CD1c-positive myeloid dendritic cell (primary cell): ENCODE measurements around the gene FADS6.
"Not testable (repeated sequence)": the region's sequence is repeated elsewhere in the genome, so short reads cannot be mapped to it uniquely, and the experiment has no call there.

Experiments
- DNase-seq: peaks from one replicate; pipeline ENCODE4 v3.0.0-alpha.2; 2016; ENCODE audit errors: extremely low spot score

The FADS6 gene

GRCh38 chr17:74888469-74888868, 5.0 kb downstream of the FADS6 start:
- no peak for DNase-seq

- DNase-seq: peak; percentile 72
Observed at GRCh38 chr17:74883241-74883745, 10.1 kb downstream of the FADS6 start.

- no peak for DNase-seq
Observed at GRCh38 chr17:74882517-74883240, 10.8 kb downstream of the FADS6 start.

GRCh38 chr17:74881073-74881472, 12.4 kb downstream of the FADS6 start:
- no peak for DNase-seq

- DNase-seq: no peak
Observed at GRCh38 chr17:74879308-74879707, 14.1 kb downstream of the FADS6 start.

- no peak for DNase-seq
Observed at GRCh38 chr17:74878658-74879057, 14.8 kb downstream of the FADS6 start.

GRCh38 chr17:74877592-74878548, 15.6 kb downstream of the FADS6 start:
- no peak for DNase-seq

- no peak for DNase-seq
Observed at GRCh38 chr17:74875977-74876593, 17.3 kb downstream of the FADS6 start.

GRCh38 chr17:74875155-74875976, 18.1 kb downstream of the FADS6 start:
- no peak for DNase-seq

- no peak for DNase-seq
Observed at GRCh38 chr17:74874615-74875037, 18.8 kb downstream of the FADS6 start.

GRCh38 chr17:74873874-74874614, 19.4 kb downstream of the FADS6 start:
- peak; percentile 29 for DNase-seq

- peak; percentile 100 for DNase-seq
Observed at GRCh38 chr17:74873037-74873873, 20.2 kb downstream of the FADS6 start.

GRCh38 chr17:74872313-74873036, 21.0 kb downstream of the FADS6 start, which contains the start of gene FDXR:
TSS of gene FDXR (minus strand) at chr17:74872994. CDS start at chr17:74872944, 50 bp downstream.
- DNase-seq: no peak

GRCh38 chr17:74871356-74872076, 21.9 kb downstream of the FADS6 start:
- no peak for DNase-seq

GRCh38 chr17:74870512-74870911, 22.9 kb downstream of the FADS6 start:
- no peak for DNase-seq

- DNase-seq: not testable (repeated sequence)
Observed at GRCh38 chr17:74870028-74870427, 23.4 kb downstream of the FADS6 start.

GRCh38 chr17:74868908-74869255, 24.6 kb downstream of the FADS6 start:
- no peak for DNase-seq

GRCh38 chr17:74868251-74868907, 25.1 kb downstream of the FADS6 start:
- no peak for DNase-seq
